ENCODE measurements around the gene SLC1A3.
"Not testable (repeated sequence)": the region's sequence is repeated elsewhere in the genome, so short reads cannot be mapped to it uniquely, and the experiment has no call there.

Gene SLC1A3

GRCh38 chr5:36630201-36631145, 24.1 kb downstream of the SLC1A3 start:
- DNase-seq (ENCODE audit: low read depth in 2 of 2) = no peak

DNA sequence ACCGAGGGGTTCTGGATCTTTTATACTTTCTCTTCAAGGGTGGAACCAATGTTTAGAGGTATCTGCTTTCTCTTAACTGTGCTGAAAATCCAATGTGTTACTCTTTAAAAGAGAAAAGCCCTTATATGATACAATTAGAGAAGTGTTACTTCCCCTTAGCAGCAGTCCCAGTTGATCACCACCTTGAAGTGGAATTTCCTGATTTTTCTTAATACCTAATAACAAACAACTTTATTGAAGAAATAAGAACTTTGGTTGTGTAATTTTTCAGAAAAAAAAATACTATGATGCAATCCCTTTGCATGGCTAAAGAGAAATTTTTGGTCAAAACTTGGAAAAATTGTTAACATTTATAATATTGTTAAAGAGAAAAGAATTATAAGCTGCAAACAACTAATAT, 24.7 kb downstream of the SLC1A3 start:
- no peak for DNase-seq (ENCODE audit: low read depth in 2 of 2)

- no peak for DNase-seq (ENCODE audit: low read depth in 2 of 2)
These were observed 25.4 kb downstream of the SLC1A3 start for GRCh38 chr5:36631620-36632362.

DNA sequence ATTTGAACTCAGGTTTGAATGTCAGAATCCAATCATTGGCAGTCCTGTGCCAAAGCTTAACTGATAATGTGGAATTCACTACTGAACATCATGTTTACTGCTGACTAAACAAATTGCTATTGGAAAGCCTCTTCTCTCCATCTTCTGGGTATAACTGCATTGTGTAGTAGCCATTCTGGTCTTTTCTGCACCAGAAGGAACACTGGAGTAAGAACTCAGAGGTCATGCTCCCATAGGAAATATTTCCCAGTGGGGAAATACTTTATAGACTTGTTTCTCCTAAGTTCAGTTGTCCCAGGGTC, 25.9 kb downstream of the SLC1A3 start:
- no peak for DNase-seq (ENCODE audit: low read depth in 2 of 2)

GRCh38 chr5:36635721-36636390, 29.4 kb downstream of the SLC1A3 start:
- DNase-seq (ENCODE audit: low read depth in 2 of 2) = peak; percentile 36 to 43

- DNase-seq (ENCODE audit: low read depth in 2 of 2) = no peak
These were observed 30.7 kb downstream of the SLC1A3 start for GRCh38 chr5:36637101-36637500.

- DNase-seq (ENCODE audit: low read depth in 2 of 2) = no peak
These were observed 31.1 kb downstream of the SLC1A3 start for GRCh38 chr5:36637516-36637915.

DNA sequence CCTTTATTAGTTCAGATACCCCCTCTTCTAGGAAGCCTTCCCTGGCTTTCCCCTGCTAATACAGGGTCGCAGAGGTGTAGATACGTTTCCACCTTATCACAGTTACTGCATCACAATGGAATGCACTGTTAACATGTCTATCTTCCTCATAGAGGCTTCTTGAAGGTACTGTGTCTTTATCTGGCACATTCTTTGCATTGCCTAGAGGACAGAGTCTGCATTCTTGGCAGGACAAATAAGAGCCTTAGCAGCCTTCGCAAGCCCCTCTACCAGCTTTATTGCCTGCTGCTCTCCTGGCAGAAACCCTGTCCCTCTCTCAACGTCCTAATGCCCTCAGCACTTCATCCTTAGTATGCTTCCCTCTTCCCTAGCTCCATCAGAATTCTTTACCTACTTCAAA, 31.6 kb downstream of the SLC1A3 start:
- no peak for DNase-seq (ENCODE audit: low read depth in 2 of 2)

- DNase-seq (ENCODE audit: low read depth in 2 of 2) = no peak
These were observed 34.5 kb downstream of the SLC1A3 start for GRCh38 chr5:36640949-36641348.

DNA sequence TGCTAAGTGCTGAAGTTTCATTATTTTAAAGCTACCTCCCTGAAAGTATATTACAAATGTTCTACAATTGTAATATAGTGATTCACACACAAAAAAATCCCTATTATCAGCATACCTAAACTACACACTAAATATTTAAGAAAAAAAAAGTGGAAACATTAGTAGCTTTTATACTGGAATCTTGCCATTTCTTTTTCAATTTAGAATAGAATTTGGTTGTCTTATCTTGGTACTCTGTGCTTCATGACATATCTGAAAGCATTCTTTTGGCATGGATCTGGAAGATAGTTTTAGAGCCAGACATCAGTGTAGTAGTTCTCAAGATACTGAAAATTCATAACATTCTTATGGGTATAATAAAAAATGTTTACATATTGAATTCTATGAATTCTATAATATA, 35.0 kb downstream of the SLC1A3 start:
- no peak for DNase-seq (ENCODE audit: low read depth in 2 of 2)

DNA sequence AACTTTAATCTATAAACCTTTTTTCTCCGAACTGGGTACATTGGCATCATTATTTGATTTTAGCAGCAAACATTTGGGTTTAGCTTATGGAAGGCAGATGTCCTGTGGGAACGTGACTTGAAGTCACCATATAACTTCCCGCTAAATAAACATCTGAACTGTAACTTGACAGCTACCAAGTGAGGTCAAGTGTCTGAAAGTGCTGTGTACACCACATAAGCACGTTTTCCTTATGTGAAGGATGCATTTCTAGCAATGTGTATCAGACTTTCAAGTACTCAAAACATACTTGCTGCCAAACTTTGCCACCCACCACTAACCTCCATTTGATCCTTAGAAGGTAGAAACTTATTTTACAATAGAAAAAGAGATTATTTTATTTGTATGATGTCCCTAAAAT, 35.7 kb downstream of the SLC1A3 start:
- no peak for DNase-seq (ENCODE audit: low read depth in 2 of 2)

- DNase-seq (ENCODE audit: low read depth in 2 of 2) = no peak
These were observed 36.8 kb downstream of the SLC1A3 start for GRCh38 chr5:36643162-36643561.

- DNase-seq (ENCODE audit: low read depth in 2 of 2) = not testable (repeated sequence)
These were observed 37.4 kb downstream of the SLC1A3 start for GRCh38 chr5:36643841-36644240.

DNA sequence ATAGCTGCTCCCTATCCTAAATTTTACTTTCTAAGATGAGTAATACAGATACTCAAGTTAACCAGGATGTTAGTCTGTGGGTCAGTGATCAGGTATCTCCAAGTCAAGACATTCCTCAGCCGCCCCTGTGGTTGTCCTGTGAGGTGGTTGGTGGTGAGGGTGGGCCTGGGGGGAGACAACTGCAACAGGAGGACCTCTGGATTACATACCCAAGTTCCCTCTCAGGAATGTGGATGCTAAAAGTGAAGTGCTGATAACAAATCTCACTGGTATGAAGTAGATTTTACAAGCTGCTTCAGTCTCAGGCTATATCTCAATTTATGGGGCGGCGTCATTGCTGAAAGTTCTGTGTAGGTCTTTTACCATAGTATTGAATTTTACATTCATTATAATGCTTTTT, 38.3 kb downstream of the SLC1A3 start:
- no peak for DNase-seq (ENCODE audit: low read depth in 2 of 2)

DNA sequence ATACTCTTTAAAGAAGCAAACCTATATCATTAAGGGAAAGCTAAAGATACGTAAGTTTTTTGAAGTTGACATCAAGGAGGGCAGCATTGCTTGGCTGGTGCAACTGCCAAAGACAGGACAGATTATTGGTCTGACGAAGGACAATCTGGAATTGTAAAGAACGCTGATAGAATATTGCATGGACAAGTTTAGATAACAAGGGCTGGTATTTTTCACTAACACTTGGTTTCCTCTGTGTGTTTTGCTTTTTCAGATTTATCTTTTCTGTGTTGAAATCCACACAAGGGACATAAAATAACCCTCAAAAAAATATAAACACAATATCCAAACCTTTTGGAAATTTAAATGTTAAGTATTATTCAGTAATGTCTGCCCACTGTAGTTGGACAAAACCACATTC, 39.7 kb downstream of the SLC1A3 start:
- no peak for DNase-seq (ENCODE audit: low read depth in 2 of 2)

DNA sequence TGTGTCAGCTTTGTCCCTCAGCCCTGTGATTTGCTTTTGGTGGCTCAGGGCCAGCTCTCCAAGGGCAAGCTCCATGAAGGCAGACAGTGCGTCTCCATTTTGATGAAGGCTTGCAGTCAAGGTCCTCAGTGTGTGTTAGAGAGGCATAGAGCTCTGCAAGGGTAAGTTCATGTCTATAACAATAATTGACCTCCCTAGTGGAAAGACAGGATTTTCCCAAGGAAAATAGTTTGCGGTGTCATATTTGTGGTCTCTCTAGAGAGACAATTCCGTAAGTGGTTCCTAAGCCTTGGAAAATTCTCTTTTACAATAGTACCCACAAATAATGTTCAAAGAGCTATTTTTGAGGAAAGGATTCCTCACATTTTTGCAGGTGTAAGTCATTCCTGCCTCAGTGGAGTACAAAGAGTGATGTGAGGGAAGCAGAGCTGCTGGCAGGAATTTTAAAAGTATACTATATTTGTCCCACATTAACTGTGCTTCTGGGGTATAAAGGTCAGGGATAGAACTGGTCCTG, 40.2 kb downstream of the SLC1A3 start:
- no peak for DNase-seq (ENCODE audit: low read depth in 2 of 2)

DNA sequence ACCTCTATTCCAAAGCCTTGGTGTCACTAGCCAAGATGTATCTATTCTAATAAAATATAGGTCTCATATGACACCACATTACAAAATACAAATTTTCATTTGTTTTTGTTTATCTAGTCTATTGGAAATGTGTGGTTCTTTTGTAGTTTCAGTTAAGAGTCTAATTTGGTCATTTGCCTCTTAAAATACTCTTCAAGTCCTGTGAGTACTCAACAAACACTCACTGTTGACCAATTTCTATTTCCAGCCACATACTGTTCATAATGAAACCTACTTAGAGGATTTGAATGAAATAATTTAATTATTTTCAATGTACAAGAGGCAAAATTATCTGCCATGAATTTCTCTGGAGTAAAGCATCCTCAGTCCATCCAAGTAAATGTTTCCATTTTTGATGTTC, 40.6 kb downstream of the SLC1A3 start:
- no peak for DNase-seq (ENCODE audit: low read depth in 2 of 2)

DNA sequence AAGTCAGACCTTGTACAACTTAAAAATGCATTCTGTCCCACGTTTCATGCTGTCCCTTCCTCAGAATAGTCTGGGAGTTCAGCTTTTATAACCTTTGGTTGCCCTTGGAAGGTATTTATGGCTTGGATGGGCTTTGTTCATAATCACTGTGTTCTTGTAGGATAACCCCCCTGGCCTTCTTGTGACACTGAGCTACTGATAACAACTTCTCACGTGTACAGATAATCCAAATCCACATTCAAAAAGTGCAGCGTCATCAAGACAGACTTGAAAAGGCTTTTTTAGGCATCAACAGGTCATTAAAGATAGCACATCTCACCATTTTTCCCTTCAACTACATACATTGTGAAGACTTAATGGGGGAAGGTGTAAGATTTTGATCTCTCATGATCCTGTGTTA, 42.0 kb downstream of the SLC1A3 start:
- DNase-seq (ENCODE audit: low read depth in 2 of 2) = no peak

DNA sequence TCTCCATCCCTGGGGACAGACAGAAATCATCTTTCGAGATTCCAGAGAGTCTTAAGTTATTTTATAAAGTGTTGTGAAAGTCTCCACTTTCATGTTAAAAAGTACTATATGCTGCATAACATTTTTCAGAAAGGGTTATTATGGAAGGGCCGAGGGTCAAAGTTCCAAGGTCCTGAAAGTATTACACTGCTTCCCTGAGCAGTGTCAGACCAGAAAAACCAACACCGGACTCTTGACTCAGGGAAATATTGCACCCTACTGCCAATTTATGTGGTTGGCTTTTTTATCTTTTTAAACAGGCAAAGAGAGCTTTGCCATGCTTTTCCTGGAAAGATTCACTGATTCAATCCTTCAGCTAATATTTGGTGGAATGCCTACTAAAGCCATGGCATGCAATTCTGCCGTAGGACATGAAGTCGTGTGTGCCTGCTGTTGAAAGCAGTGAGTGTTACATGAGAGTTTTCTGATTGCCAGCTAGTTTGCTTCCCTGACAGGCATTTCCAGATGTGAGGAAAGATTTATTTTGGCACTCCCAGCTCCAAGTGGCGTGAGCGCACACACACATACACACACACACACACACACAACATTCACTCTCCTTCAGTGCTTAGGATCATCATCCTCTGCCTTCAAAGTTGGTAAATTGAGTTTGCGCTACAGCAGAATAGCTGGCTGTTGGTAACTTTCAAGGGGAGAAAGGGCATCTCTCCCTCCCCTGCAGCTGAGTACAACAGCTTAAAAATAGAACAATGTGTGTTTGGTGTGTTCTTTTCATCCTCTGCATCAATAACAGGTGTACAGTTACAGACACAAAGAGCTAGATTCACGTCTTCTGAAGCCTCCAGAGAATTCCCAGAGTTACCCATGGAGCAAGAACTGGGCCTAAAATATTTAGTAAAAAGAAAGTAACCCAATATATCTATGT, 45.6 kb downstream of the SLC1A3 start:
- DNase-seq (ENCODE audit: low read depth in 2 of 2) = no peak

GRCh38 chr5:36653044-36653705, 46.8 kb downstream of the SLC1A3 start:
- no peak for DNase-seq (ENCODE audit: low read depth in 2 of 2)

GRCh38 chr5:36654564-36654963, 48.2 kb downstream of the SLC1A3 start:
- no peak for DNase-seq (ENCODE audit: low read depth in 2 of 2)
